Muscle layer of colon (tissue), 2 donors: ENCODE measurements around the gene GALNT16.
A peak's percentile ranks its signal among the peaks of the same experiment; 100 is the strongest.

Experiments
- H3K27ac ChIP-seq: one replicate; pipeline ENCODE4 v1.7.0; 2013; ENCODE audit warnings: low read depth, mild to moderate bottlenecking, low read length, moderate library complexity
- H3K27me3 ChIP-seq, 2 donors: one replicate each; pipeline ENCODE4 v1.7.0; 2013; ENCODE audit warnings: low read length in 2 of 2, mild to moderate bottlenecking in 2 of 2; ENCODE audit not compliant: insufficient read depth in 2 of 2, control insufficient read depth in 1 of 2
- H3K36me3 ChIP-seq: one replicate; pipeline ENCODE4 v1.7.0; 2013; ENCODE audit warnings: mild to moderate bottlenecking, low read length; ENCODE audit not compliant: insufficient read depth
- H3K4me1 ChIP-seq: one replicate; pipeline ENCODE4 v1.7.0; 2013; ENCODE audit warnings: mild to moderate bottlenecking, low read length; ENCODE audit not compliant: insufficient read depth
- H3K4me3 ChIP-seq, 2 donors: one replicate each; pipeline ENCODE4 v1.7.0; 2013; ENCODE audit warnings: low read length in 2 of 2, low read depth in 1 of 2, mild to moderate bottlenecking in 1 of 2, moderate library complexity in 1 of 2
- H3K9ac ChIP-seq: one replicate; pipeline ENCODE4 v1.7.0; 2013; ENCODE audit warnings: low read length
- H3K9me3 ChIP-seq: one replicate; pipeline ENCODE4 v1.7.0; 2013; ENCODE audit warnings: mild to moderate bottlenecking, low read length
- donor health status: abdominal sarcoma.
- donor health status: Adenocarcinoma of cecum.

The GALNT16 gene

DNA sequence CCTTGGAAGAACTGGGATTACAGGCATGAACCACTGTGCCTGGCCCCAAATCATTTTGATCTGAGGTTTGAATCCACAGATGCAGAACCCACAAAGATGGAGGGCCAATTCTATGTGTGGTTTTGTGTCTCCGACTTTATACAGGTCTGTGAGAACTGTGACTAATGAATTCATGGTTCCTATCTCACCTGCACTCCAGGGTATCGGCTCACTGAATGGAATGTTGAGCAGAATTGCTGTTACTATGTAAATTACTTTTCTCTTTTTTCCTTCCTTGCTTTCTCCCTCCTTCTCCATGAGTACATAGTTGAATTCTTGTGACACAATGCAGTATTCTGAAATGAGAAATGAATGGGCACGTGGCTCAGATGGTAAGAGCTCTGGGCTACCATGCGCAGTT, 21.1 kb upstream of the GALNT16 start:
- H3K27me3 ChIP-seq = no peaks in the 10 kb centered on the region
- H3K9me3 ChIP-seq = no peaks in the 10 kb centered on the region
- H3K36me3 ChIP-seq = peaks cover 55% of the 10 kb centered on the region

DNA sequence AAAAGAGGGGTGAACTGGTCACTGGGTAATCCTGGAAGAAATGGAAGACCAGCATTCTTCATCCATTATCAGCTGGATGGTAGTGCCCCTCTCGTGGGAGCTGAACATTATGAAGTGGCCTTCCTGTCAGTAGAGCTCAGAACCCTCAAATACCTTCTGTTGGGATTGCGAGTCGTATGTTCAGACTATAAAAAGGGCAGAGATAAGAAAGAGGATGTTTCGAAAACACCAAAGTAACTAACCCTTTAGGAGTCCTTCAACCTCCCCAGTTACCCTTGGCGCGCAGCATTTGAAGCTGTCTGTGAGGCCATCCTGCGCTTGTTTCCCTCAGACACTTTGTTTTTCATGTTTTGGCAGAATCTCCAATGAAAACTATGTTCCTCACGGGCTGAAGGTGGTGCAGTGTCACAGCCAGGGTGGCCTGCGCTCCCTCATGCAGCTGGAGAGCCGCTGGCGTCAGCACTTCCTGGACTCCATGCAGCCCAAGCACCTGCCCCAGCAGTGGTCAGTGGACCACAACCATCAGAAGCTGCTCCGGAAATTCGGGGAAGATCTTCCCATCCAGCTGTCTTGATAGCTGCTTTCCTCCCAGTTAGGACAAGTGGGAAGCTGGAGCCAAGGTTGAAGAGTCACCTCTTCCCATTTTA, 19.3 kb upstream of the GALNT16 start:
- no peak overlapping the region for H3K9ac ChIP-seq
- H3K9me3 ChIP-seq = no peaks in the 10 kb centered on the region
- H3K4me3 ChIP-seq = no peak overlapping the region
- no peak overlapping the region for H3K27ac ChIP-seq
- no peaks in the 10 kb centered on the region for H3K27me3 ChIP-seq
- no peaks in the 10 kb centered on the region for H3K4me1 ChIP-seq
- H3K36me3 ChIP-seq = peaks cover 45% of the 10 kb centered on the region

More for the DNA sequence above, 21.1 kb upstream of the GALNT16 start:
- Histone ChIP-seq H3K4me3 (no peak overlapping the region), H3K9ac (no peak overlapping the region), H3K4me1 (no peaks in the 10 kb centered on the region), H3K27ac (no peak overlapping the region)

DNA sequence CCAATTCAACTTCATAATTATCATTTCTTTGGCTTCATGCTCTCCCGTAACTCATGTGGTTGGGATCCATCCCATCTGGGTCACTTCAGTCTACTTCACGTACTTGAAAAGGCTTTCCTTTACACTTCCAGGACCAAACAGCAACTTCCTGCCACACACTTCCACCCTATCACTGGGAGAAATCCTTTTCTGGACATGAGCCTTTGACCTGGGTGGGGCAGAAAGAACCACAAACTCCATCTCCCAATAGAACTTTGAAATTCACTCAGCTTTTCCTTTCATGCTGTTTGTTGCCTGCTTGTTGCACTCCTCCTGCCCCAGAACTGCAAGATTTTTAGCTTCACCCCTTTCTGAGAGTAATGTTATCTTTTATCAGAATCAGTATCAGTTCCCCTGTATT, 18.4 kb upstream of the GALNT16 start:
- no peak overlapping the region for H3K9ac ChIP-seq
- H3K27me3 ChIP-seq = no peaks in the 10 kb centered on the region
- H3K4me3 ChIP-seq = no peak overlapping the region
- no peak overlapping the region for H3K27ac ChIP-seq
- no peaks in the 10 kb centered on the region for H3K9me3 ChIP-seq
- H3K4me1 ChIP-seq = no peaks in the 10 kb centered on the region
- H3K36me3 ChIP-seq = peaks cover 35% of the 10 kb centered on the region

DNA sequence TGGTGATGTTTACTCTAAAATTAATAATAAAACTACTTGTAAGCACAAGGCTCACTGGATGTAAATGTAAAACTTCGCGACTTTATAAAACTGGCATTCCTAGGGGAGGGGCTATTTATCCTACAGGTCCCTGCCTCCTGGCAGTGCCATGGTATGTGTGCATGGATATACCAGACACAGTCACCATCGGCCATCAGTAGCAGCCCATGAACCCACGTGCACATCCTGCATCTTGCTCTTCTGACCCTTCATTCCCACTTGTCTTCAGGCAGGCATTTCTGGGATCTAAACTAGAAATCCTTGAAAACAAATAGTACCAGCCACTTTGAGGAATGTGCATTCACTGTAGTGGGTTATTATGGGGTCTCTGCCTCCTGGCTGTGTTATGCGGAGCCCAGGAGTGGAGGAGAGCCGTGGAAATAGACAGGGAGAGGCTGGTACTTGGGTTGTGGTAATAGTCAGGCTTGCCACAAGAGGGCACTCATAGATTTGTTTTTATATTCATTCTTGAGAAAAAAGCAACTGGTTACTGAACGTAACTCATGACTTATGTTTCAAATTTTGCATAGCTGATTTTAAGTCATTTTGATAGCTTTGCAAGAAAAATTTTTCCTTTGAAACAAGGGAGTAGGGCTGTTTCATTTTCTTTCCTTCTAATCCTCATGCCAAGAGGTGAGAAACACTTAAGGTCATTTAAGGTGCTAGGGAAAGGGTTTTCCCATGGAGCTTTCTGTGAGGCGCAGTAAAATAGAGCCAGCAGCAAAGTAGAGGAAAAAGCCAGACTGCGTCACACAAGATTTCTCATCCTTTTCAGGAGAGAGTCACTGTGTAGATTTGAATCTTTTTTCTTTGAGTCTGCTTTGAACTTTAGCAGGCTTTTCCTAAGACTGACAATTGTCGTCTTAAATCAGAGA, 17.4 kb upstream of the GALNT16 start:
- no peak overlapping the region for H3K9ac ChIP-seq
- no peak overlapping the region for H3K4me3 ChIP-seq
- peaks cover 5% of the 10 kb centered on the region for H3K4me1 ChIP-seq
- H3K36me3 ChIP-seq = peaks cover 25% of the 10 kb centered on the region
- H3K27me3 ChIP-seq = no peaks in the 10 kb centered on the region
- no peaks in the 10 kb centered on the region for H3K9me3 ChIP-seq
- peak overlapping the region; percentile 16 for H3K27ac ChIP-seq

DNA sequence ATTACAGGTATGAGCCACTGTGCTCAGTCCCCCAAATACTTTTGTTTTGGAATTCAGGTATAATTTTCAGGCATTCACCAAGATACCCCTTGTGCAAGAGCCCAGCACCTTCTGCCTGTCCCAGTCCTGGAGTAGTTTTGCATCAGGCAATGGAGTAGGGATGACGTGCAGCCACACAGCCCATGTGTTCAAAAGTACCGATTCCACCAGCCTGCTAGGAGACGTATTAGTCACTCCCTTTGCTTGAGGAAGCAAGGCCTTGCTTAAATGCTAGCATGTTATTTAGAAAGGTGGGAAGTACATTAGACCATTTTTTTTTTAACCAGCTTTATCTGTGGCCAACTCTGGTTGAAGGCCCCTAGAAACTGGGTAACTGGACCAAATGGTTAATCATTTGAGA, 15.0 kb upstream of the GALNT16 start:
- H3K9me3 ChIP-seq = no peaks in the 10 kb centered on the region
- H3K27me3 ChIP-seq = no peaks in the 10 kb centered on the region

DNA sequence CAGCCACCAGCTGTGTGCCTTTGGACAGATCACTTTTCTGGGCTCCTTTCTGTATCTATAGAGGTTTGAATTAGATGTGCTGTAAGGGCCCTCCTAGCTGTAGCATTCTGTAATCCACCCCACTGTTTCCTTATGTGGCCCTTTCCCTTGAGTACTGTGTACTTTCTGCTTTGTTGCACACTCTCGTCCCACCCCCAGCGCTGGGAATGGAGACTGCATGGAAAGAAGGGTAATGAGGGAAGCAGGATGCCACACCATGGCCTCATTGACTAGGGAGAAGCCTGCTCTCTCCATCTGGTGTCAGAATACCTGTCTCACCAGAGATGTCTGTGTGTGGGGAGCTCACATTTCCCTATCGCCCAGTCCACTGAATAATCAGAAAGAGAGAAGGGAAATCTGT, 13.6 kb upstream of the GALNT16 start:
- Histone ChIP-seq H3K27me3 (no peaks in the 10 kb centered on the region), H3K9ac (no peak overlapping the region), H3K4me1 (peaks cover 12% of the 10 kb centered on the region), H3K36me3 (peaks cover 2% of the 10 kb centered on the region), H3K9me3 (no peaks in the 10 kb centered on the region), H3K4me3 (no peak overlapping the region), H3K27ac (no peak overlapping the region)

More for the DNA sequence above, 15.0 kb upstream of the GALNT16 start:
- Histone ChIP-seq H3K4me3 (no peak overlapping the region), H3K36me3 (peaks cover 15% of the 10 kb centered on the region), H3K4me1 (peaks cover 12% of the 10 kb centered on the region), H3K9ac (no peak overlapping the region), H3K27ac (no peak overlapping the region)

DNA sequence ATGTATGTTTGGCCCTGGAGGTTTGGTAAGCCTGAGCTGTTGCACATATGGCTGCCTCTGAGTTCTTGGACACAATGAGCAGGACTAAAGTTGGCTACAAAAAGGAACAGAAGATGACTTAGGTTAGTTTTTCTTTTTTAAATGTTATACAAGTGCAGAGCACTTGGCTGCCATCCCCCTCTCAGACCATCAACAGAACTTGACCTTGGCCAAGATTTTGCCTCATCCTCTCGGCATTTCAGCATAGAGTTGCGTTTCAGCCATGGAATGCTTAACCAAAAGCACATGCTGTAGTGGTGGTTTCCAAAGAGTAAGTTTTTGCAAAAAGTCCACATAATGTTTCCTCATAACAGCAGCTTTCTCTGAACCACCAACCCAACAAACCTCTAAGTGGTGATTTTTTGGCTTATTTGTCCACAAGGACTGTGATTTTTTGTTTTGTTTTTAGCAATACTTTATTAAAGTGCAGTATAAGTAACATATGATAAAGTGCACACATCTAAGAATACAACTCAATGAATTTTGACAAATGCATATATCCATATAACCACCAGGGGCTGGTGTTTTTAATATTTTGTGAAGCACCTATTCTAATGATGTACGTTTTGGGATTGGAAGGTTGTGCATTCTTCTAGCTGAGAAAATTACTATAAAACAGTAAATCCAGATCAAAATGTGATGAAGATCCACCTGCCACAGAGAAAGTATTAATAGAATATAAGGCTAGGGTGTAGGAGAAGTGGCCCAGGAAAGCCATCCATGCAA, 12.1 kb upstream of the GALNT16 start:
- H3K9me3 ChIP-seq = no peaks in the 10 kb centered on the region
- no peaks in the 10 kb centered on the region for H3K27me3 ChIP-seq
- H3K4me1 ChIP-seq = peaks cover 12% of the 10 kb centered on the region
- no peak overlapping the region for H3K4me3 ChIP-seq
- no peaks in the 10 kb centered on the region for H3K36me3 ChIP-seq
- H3K27ac ChIP-seq = no peak overlapping the region
- no peak overlapping the region for H3K9ac ChIP-seq

DNA sequence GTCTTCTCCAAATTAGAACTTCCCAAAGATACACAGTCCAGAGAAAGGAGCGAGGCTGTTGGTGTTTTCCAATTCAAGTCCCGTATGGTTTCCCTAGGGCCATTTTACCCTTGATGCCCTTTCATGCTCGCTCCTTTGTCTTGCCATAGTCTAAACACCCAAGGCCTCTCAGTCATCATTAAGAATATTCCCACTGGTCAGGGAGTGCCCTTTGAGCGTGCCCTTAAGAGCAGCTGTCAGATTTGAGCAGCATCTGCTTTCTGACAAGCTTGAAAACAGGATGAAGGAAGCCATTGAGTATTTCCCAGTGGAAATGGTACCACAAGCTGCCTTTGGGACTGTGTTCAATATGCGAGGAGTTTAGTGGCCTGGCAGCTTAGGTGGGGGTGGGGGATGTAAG, 10.4 kb upstream of the GALNT16 start:
- Histone ChIP-seq H3K4me1 (peaks cover 12% of the 10 kb centered on the region), H3K9me3 (no peaks in the 10 kb centered on the region), H3K4me3 (no peak overlapping the region), H3K27me3 (no peaks in the 10 kb centered on the region), H3K9ac (no peak overlapping the region), H3K27ac (no peak overlapping the region), H3K36me3 (no peaks in the 10 kb centered on the region)

DNA sequence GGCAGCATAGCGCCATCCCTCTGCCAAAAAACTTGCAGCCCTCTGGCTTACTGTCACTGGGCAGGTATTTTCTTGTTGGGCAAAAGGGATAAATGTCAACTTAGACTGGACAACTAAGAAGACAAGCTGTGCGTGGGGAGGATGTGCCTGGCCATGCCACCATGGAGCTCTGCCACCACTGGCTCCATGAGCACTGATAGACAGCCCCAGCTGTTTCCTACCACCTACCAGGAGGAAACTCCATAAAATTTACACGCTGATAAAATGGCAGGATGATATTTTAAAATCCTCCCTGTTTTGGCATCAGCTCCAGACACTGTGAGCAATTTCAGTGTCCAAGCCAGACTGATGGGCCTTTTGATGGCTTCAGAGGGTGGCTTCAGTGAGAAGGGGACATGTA, 7.1 kb upstream of the GALNT16 start:
- no peak overlapping the region for H3K4me3 ChIP-seq
- H3K36me3 ChIP-seq = no peaks in the 10 kb centered on the region
- H3K9me3 ChIP-seq = no peaks in the 10 kb centered on the region
- H3K27ac ChIP-seq = no peak overlapping the region
- peaks cover 6% of the 10 kb centered on the region for H3K4me1 ChIP-seq
- H3K27me3 ChIP-seq = peaks cover 0 to 3% of the 10 kb centered on the region in 2 donors
- no peak overlapping the region for H3K9ac ChIP-seq

DNA sequence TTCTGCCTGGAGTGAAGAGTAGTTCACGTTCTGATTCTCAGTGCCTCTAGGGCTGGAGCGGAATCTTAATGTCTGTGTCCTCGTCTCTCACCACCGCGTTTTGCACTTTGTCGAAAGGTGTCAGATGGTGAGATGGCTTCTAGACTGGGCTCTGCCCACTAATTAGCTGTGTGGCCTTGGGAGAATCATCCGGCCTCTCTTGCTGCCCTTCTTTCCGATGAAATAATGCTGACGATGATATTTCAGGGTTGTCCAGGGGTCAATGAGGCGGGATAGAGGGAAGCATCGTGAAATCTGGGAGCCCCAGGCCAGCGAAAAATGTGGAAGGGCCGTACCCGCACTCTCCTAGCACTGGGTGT, 811 bp upstream of the GALNT16 start:
- H3K9me3 ChIP-seq = peaks cover 3% of the 10 kb centered on the region
- no peak overlapping the region for H3K9ac ChIP-seq
- no peaks in the 10 kb centered on the region for H3K36me3 ChIP-seq
- no peak overlapping the region for H3K27ac ChIP-seq
- peak overlapping the region; percentile 47 to 73 for H3K4me3 ChIP-seq
- H3K27me3 ChIP-seq = peaks cover 20 to 23% of the 10 kb centered on the region in 2 donors
- H3K4me1 ChIP-seq = peaks cover 6% of the 10 kb centered on the region

DNA sequence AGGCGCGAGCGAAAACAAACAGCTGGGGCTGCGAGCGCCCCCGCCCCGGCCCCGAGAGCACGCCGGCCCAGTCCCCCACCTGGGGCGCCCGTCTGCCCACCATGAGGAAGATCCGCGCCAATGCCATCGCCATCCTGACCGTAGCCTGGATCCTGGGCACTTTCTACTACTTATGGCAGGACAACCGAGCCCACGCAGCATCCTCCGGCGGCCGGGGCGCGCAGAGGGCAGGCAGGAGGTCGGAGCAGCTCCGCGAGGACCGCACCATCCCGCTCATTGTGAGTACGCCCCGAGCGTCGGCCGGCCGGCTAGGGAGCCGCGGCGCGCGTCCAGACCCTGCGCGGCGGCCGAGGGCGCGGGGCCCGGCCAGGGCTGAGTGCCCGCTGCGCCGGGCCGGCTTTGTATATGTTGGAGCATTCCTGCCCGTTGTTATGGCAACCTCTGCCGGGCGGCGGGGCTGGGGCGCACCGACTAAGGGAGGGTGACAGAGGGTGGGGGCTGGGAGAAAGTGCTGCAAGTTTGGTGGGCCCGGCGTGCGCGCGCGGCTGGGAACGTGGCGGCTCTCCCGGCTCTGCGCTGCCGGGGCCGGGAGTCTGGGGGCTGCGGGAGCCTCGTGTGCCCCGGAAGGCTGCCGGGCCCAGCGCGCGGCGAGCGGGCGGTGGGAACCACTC, 367 bp downstream of the GALNT16 start:
- Histone ChIP-seq H3K9me3 (peaks cover 3% of the 10 kb centered on the region), H3K4me3 (peak overlapping the region; percentile 52 to 73), H3K27me3 (peaks cover 20 to 23% of the 10 kb centered on the region in 2 donors), H3K27ac (no peak overlapping the region), H3K9ac (no peak overlapping the region), H3K4me1 (peaks cover 6% of the 10 kb centered on the region), H3K36me3 (no peaks in the 10 kb centered on the region)
